VCaP (cell line): ENCODE measurements around the gene C4orf50.

Source experiments
- H3K27ac ChIP-seq: fragments of 450-650 bp; 2 replicates; pipeline ENCODE4 v1.5.1; 2017
- CTCF ChIP-seq: fragments of 450-650 bp; conservative IDR thresholded peaks from 2 replicates; pipeline ENCODE4 v1.5.1; 2017; ENCODE audit warnings: mild to moderate bottlenecking, moderate library complexity

C4orf50 gene

GRCh38 chr4:6017800-6018199 is 431 bp downstream of the C4orf50 start:
- no peak for TF ChIP-seq CTCF
- no peak overlapping the region for H3K27ac ChIP-seq

- no peak for TF ChIP-seq CTCF
- no peak overlapping the region for H3K27ac ChIP-seq
These were observed 1.2 kb downstream of the C4orf50 start for GRCh38 chr4:6017030-6017429.

- no peak for TF ChIP-seq CTCF
- H3K27ac ChIP-seq = no peak overlapping the region
These were observed 4.7 kb downstream of the C4orf50 start for GRCh38 chr4:6013564-6013963.

GRCh38 chr4:6012200-6012599 is 6.0 kb downstream of the C4orf50 start:
- no peak for TF ChIP-seq CTCF
- H3K27ac ChIP-seq = peak overlapping the region; percentile 72

GRCh38 chr4:6011686-6012085 is 6.5 kb downstream of the C4orf50 start:
- H3K27ac ChIP-seq = peak overlapping the region; percentile 72
- TF ChIP-seq CTCF = no peak; the same call in 1 of the 2 replicates

GRCh38 chr4:6011271-6011671 is 7.0 kb downstream of the C4orf50 start:
- peak overlapping the region; percentile 72 for H3K27ac ChIP-seq
- no peak for TF ChIP-seq CTCF

GRCh38 chr4:6010789-6011188 is 7.4 kb downstream of the C4orf50 start:
- H3K27ac ChIP-seq = peak overlapping the region; percentile 72; the same call in 1 of the 2 replicates
- no peak for TF ChIP-seq CTCF

- TF ChIP-seq CTCF = no peak
- H3K27ac ChIP-seq = peak overlapping the region; percentile 47
These were observed 8.8 kb downstream of the C4orf50 start for GRCh38 chr4:6009452-6009851.
